ENCODE data around the gene SLC4A5.
A peak's percentile ranks its signal among the peaks of the same experiment; 100 is the strongest.

The SLC4A5 gene

DNA sequence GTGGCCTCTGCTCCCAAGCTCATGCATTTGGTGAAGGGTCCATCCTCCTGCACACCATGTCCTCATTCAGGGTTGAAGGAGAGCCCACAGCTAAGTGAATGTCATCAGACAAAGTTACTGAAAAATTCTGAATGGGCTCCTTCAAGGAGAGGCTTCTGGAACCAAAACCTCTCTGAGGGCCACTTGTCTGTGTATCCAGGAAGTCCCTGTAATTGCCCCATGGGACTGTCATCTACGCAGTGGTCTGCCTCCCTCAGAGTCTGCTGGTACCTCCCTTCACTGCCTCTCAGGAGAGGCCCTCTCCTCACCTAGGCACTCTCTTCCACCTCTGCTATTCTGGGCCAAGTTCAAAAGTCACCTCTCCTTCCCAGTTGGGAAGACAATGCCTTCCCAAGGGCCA, 68.0 kb downstream of the SLC4A5 start:
- DNase-seq (ENCODE audit: low read depth in 2 of 2) = no peak

DNA sequence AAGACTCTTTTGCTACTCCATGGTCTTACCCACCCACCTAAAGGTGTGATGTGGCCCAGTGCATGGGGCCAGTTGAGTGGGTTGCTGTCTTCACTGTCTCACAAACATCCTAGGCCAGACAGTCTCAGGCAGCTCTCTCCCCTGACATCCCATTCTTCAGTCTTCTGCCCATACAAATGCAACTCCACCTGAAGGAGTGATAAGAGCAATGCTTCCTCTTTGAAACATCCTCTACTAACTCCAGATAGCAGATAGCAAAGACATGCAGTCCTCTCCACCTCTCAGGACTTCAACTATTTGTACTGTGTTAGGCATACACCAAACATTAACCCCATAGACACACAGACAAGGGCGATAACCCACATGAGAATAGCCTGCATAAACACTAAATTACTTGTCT, 73.5 kb downstream of the SLC4A5 start:
- no peak for DNase-seq (ENCODE audit: low read depth in 2 of 2)

- DNase-seq (ENCODE audit: low read depth in 2 of 2) = peak in 1 of 2 donors; percentile 36
Measured at GRCh38 chr2:74267068-74267467, 76.1 kb downstream of the SLC4A5 start.

- no peak for DNase-seq (ENCODE audit: low read depth in 2 of 2)
Measured at GRCh38 chr2:74264281-74264680, 78.9 kb downstream of the SLC4A5 start.

DNA sequence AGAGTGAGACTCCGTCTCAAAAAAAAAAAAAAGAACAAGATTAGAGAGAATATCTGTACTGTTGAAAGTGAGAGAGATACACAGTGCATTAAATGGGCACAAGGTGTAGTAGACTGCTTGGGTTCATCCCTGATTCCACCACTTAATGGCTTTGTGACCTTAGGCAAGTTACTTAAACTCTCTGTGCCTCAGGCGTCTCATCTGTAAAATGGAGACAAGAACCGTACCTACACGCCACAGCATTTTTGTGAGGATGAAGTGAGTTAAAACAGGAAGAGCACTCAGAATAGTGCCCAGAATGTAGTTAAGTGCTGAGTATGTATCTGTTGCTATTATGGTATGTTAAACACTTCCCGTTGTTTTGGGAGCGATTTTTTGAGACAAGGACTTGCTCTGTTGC, 80.5 kb downstream of the SLC4A5 start:
- DNase-seq (ENCODE audit: low read depth in 2 of 2) = no peak

DNA sequence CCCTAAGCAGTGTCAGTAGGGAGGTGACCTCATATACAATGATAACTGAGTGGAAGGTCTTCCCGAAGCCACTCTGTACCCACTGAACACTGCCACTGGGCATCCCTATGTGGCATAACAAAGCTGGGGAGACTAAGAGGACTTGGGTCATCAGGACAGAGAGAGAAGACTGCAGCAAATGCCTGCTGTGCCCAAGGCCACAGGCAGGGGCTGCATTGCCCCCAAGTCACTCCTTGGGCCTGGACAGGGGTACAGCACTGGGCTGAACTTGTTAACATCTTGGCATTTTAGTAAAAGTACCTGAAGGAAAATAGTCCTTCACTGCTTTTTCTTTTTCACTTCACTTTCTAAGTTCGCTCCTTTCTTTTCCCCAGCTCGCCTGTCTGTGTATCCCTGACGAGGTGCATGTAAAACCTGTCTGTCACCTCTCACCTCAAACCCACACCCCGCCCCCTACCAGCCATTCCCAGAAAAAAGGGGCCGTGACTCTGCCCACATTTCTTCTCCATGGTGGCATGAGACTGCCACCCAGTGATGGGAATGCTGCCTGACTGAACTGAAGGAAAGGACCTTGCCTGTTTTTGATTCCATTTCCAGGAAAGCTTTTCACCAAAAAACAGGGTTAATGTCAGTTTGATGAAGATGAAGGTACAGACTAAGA, 81.9 kb downstream of the SLC4A5 start:
- no peak for DNase-seq (ENCODE audit: low read depth in 2 of 2)

- DNase-seq (ENCODE audit: low read depth in 2 of 2) = no peak
Measured at GRCh38 chr2:74260495-74260894, 82.7 kb downstream of the SLC4A5 start.

DNA sequence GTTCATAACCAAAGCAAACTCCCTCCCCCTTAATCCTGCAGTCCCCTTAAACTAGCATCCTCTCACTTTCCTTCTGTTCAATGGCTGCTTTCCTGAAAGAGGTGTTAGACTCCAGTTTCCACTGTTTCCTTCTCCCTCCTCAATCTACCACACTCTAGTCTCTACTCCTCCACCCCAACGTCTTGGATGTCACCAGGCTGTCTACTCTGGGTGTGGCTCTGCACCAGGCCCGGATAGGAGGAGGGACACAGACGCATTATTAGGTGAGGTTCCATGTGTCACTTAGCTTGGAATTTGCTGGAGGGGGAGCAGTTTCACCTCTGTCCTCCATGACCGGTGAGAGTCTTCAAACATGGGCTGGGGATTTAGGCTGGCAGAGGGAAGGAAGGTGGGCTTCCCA, 83.5 kb downstream of the SLC4A5 start:
- no peak for DNase-seq (ENCODE audit: low read depth in 2 of 2)

DNA sequence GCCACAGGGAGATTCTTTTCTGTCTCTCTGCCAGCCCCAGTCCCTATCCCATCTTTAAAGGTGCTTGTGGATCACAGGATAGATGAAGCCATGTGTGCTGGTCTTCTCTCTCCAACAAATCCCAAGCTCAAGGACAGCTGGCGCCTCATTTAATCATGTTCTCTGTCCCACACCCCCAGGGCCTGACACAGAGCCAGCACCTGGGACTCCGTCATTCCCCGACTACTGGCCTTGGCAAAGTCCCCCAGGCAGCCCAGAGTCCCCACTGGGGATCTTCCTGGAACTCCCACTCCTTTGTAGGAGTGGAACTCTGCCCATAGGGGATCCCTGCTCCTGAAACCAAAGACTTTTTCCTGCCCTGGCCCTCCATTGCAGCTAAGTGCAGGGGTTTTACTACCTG, 84.0 kb downstream of the SLC4A5 start:
- DNase-seq (ENCODE audit: low read depth in 2 of 2) = no peak

GRCh38 chr2:74255660-74256213, 87.5 kb downstream of the SLC4A5 start:
- no peak for DNase-seq (ENCODE audit: low read depth in 2 of 2)

DNA sequence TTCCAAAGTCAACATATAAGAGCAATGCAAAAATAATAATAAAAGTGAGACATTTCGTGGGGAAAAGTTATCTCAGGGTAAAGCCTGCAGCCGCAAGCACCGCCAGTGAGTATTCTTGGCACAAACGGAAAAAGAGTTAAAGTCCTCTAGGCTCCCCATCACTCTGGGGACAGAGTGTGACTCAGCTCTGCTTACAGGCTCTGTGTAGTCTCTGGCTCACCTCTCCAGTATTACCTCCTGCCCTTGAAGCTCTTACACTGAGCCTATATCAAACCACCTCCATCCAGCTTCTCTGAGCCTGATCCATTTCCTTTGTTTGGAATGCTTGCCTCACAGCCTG, 89.3 kb downstream of the SLC4A5 start:
- DNase-seq (ENCODE audit: low read depth in 2 of 2) = no peak

DNA sequence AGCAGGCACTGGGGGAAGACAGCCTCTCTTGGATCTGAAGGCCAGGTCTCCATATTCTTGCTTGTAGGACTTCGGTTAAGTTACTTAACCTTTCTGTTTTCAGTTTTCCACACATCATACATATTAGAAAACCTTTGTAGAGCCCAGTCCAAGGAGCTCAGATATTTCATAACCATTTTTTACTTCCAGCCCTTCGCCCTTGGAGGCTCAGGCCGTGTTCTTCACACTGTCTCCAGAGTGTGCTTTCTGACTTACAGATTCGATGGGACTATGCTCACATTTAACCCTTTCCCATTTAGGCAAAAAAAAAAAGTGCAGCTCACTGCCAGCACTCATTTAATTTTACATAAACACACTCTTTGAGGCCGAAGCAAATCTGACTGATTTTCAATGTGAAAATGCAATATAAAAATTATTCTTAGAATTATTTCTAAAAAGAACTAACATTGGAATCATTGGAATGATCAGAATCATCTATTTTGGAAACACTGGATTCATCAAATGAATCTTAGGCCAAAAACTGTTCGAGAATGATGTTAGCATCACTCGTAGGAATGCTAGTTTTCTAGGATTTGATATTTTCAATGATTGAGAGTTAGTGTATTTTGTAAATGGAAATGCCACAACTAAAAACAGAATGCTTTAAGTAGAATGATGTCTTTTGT, 89.8 kb downstream of the SLC4A5 start:
- no peak for DNase-seq (ENCODE audit: low read depth in 2 of 2)

DNA sequence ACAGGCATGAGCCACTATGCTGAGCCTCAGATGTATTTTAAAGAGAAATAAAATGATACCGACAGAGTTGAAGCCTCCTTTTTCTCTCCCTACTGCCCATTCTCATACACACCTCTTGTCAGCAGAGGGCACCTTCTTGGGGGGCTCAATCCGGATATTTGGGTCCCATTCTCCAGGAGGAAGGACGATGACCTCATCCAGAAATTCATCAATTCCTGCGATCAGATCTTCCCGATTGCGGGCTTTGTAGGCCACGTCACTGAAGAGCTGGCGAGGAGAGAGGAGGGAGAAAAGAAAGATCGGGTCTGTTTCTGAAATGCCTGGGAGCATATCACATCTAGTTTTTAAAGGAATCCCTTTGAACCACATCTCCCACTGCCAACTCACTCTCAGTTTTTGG, 90.4 kb downstream of the SLC4A5 start:
- DNase-seq (ENCODE audit: low read depth in 2 of 2) = no peak

GRCh38 chr2:74252036-74252435, 91.2 kb downstream of the SLC4A5 start:
- no peak for DNase-seq (ENCODE audit: low read depth in 2 of 2)

- DNase-seq (ENCODE audit: low read depth in 2 of 2) = peak; percentile 13 to 31
Measured at GRCh38 chr2:74250189-74250631, 93.0 kb downstream of the SLC4A5 start.

DNA sequence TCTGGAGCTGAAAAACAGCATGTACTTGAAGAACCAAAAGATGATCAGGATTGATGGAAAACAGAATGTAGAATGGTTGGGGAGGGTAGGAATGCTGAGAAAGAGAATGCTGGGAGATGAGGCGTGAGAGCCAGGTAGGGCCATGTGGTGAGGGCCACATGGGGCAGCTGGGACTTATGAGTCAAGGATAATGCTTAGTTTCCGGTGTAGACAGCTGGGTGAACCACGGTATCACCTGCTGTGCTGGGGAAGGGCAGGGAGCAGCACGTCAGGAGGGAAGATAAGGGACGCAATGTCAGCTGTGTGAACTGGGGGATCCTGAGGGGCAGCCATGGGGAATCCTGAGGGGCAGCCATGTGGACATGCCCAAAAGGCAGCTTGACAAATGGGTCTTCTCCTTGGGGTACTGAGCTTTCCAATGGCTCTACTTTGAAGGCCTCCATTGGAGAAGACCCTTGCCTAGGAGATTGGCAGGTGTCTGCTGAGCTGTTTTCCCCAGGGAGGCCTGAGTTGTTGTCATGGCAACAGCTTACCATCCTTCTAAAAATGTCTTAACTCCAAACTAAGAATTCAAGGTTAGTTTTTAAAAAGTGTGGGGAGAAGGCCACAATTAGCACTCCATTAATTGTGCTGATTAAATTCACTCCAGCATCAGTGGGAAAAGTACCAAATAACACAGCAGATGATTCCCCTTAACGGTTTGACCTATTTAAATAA, 93.7 kb downstream of the SLC4A5 start:
- no peak for DNase-seq (ENCODE audit: low read depth in 2 of 2)

- DNase-seq (ENCODE audit: low read depth in 2 of 2) = no peak
Measured at GRCh38 chr2:74246496-74247195, 96.6 kb downstream of the SLC4A5 start.

DNA sequence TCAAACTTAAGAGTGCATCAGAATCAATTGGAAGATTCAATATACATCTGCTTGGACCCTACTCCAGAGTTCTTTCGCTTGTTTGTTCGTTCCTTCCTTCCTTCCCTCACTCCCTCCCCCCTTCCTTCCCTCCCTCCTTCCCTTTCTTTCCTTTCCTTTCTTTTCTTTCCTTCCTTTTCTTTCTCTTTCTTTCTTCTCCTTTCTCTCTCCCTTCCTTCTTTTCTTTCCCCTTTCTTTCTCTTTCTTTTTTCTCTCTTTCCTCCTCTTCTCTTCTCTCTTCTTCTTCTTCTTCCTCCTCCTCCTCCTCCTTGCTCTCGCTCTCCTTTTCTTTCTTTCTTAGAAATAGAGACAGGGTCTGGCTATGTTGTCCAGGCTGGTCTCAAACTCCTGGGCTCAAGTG, 98.9 kb downstream of the SLC4A5 start:
- DNase-seq (ENCODE audit: low read depth in 2 of 2) = no peak

GRCh38 chr2:74242354-74243071, 100.7 kb downstream of the SLC4A5 start:
- DNase-seq (ENCODE audit: low read depth in 2 of 2) = no peak

GRCh38 chr2:74239346-74239745, 103.9 kb downstream of the SLC4A5 start:
- DNase-seq (ENCODE audit: low read depth in 2 of 2) = no peak

- DNase-seq (ENCODE audit: low read depth in 2 of 2) = no peak
Measured at GRCh38 chr2:74238879-74239278, 104.3 kb downstream of the SLC4A5 start.

- DNase-seq (ENCODE audit: low read depth in 2 of 2) = no peak
Measured at GRCh38 chr2:74235041-74235440, 108.2 kb downstream of the SLC4A5 start.
